Measurements from ENCODE around the gene GLCE. TPM values are rescaled to one million over a fixed set of nuclear protein-coding genes. Genes with fewer than 3 reads are reported as not detected.
"Not testable (repeated sequence)": the region's sequence is repeated elsewhere in the genome, so short reads cannot be mapped to it uniquely, and the experiment has no call there.

Gene GLCE
- total and polyA plus RNA-seq, 7 experiments from 2014 or later, result 3.0 to 8.8 (median 5.7) TPM

DNA sequence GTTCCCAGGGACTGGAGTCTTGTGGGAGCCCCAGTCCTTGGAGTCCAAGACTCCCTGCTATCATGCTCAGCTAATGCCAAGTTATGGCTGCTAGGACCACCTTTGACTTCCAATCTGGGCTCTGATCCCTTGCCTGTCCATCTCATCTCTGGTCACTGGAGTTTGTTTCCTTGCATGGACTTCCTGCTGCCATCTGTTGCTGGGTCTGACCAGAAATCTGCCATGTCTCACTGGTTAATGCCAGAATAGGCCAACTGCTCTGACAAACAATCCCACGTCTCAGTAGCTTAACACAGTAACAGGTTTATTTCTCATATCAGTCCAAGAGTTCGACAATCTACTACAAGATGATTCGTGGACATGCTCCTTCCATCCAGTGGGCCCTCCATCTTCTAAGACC is 10.1 kb upstream of the GLCE start:
- no peaks in the 10 kb centered on the region for H3K4me1 ChIP-seq (ENCODE audit: control insufficient read depth in 2 of 2, insufficient read depth in 2 of 2, low read length in 2 of 2)
- H3K4me1 Mint-ChIP-seq, result no peaks in the 10 kb centered on the region
- H3K36me3 Mint-ChIP-seq, result no peaks in the 10 kb centered on the region
- H3K9me3 Mint-ChIP-seq, result no peaks in the 10 kb centered on the region
- peaks cover 59 to 76% (median 74%) of the 10 kb centered on the region in 5 donors for H3K27me3 Mint-ChIP-seq
- no peak overlapping the region for H3K4me3 ChIP-seq (ENCODE audit: low read length)
- ATAC-seq (no peak), DNase-seq (no peak)
- H3K4me3 Mint-ChIP-seq, result no peak overlapping the region
- intact Hi-C loops (cut with micrococcal nuclease), result no loop called here
- no peaks in the 10 kb centered on the region for H3K27me3 ChIP-seq (ENCODE audit: control insufficient read depth in 2 of 2, insufficient read depth in 2 of 2, low read length in 2 of 2)
- H3K9me3 ChIP-seq (ENCODE audit: control insufficient read depth in 2 of 3, low read length in 3 of 3), result no peaks in the 10 kb centered on the region
- no peak overlapping the region for H3K27ac ChIP-seq (ENCODE audit: low read depth, low read length)
- no peak overlapping the region for H3K27ac Mint-ChIP-seq
- POLR2A ChIA-PET, result no interaction called here
- H3K36me3 ChIP-seq (ENCODE audit: control insufficient read depth in 2 of 3, insufficient read depth in 3 of 3, low read length in 3 of 3), result no peaks in the 10 kb centered on the region
- CTCF ChIA-PET, result no interaction called here

DNA sequence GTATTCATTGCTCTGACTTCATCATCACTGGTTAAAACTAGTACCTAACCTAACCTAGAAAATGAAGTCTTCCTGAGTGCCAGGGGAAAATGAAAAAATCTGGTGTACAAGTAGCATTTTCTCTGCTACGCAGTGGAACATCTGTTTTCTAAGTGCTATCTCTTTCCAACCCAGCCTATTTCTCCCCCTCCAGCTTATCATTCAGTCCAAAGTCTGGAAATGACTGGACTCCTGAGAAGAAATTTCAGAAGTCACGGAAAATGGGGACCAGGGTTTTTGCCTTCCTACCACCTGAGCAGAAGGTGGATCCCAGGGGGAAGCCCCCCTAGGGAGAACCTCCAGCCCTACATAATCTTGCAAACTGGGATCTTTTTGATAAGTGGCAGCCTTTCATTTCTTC is 9.6 kb upstream of the GLCE start:
- Mint-ChIP-seq H3K4me1 (no peaks in the 10 kb centered on the region), H3K27me3 (peaks cover 54 to 73% (median 71%) of the 10 kb centered on the region in 5 donors), H3K9me3 (no peaks in the 10 kb centered on the region), H3K36me3 (no peaks in the 10 kb centered on the region), H3K27ac (no peak overlapping the region), H3K4me3 (no peak overlapping the region)
- H3K27me3 ChIP-seq (ENCODE audit: control insufficient read depth in 2 of 2, insufficient read depth in 2 of 2, low read length in 2 of 2), result no peaks in the 10 kb centered on the region
- DNase-seq (no peak), ATAC-seq (no peak)
- no peak overlapping the region for H3K27ac ChIP-seq (ENCODE audit: low read depth, low read length)
- H3K9me3 ChIP-seq (ENCODE audit: control insufficient read depth in 2 of 3, low read length in 3 of 3), result no peaks in the 10 kb centered on the region
- ChIA-PET CTCF (no interaction called here), POLR2A (no interaction called here)
- no peaks in the 10 kb centered on the region for H3K4me1 ChIP-seq (ENCODE audit: control insufficient read depth in 2 of 2, insufficient read depth in 2 of 2, low read length in 2 of 2)
- H3K4me3 ChIP-seq (ENCODE audit: low read length), result no peak overlapping the region
- intact Hi-C loops (cut with micrococcal nuclease), result no loop called here
- H3K36me3 ChIP-seq (ENCODE audit: control insufficient read depth in 2 of 3, insufficient read depth in 3 of 3, low read length in 3 of 3), result no peaks in the 10 kb centered on the region

- H3K4me1 Mint-ChIP-seq, result no peaks in the 10 kb centered on the region
- CTCF ChIA-PET, result no interaction called here
- intact Hi-C loops (cut with micrococcal nuclease), result no loop called here
These were observed 7.4 kb upstream of the GLCE start for GRCh38 chr15:69153046-69153445.

DNA sequence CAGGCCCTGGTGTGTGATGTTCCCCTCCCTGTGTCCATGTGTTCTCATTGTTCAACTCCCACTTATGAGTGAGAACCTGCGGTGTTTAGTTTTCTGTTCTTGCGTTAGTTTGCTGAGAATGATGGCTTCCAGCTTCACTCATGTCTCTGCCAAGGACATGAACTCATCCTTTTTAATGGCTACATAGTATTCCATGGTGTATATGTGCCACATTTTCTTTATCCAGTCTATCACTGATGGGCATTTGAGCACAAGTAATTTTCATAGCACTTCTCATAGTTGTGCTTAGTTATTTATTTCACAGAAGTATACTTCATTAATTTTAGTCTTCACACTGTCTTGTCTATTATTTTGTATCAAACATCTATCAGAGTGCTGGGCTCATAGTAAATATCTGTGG is 6.8 kb upstream of the GLCE start:
- H3K36me3 ChIP-seq (ENCODE audit: control insufficient read depth in 2 of 3, insufficient read depth in 3 of 3, low read length in 3 of 3); H3K36me3 Mint-ChIP-seq; DNase-seq; H3K4me1 ChIP-seq (ENCODE audit: control insufficient read depth in 2 of 2, insufficient read depth in 2 of 2, low read length in 2 of 2); H3K27ac ChIP-seq (ENCODE audit: low read depth, low read length); H3K27me3 ChIP-seq (ENCODE audit: control insufficient read depth in 2 of 2, insufficient read depth in 2 of 2, low read length in 2 of 2); H3K4me1 Mint-ChIP-seq; H3K27ac Mint-ChIP-seq; H3K9me3 Mint-ChIP-seq; H3K9me3 ChIP-seq (ENCODE audit: control insufficient read depth in 2 of 3, low read length in 3 of 3); H3K4me3 ChIP-seq (ENCODE audit: low read length); H3K4me3 Mint-ChIP-seq; ATAC-seq; CTCF ChIA-PET; intact Hi-C loops (cut with micrococcal nuclease): not testable (repeated sequence)
- POLR2A ChIA-PET, result interaction anchor here (0.6 kb wide), 1 partner anchor 724 kb away, joined by 6 read pairs; no protein-coding TSS in a partner anchor
- peaks cover 32 to 54% (median 53%) of the 10 kb centered on the region in 5 donors for H3K27me3 Mint-ChIP-seq

More at GRCh38 chr15:69153046-69153445, 7.4 kb upstream of the GLCE start:
- DNase-seq (no peak), ATAC-seq (no peak)
- H3K4me1 ChIP-seq (ENCODE audit: control insufficient read depth in 2 of 2, insufficient read depth in 2 of 2, low read length in 2 of 2), result no peaks in the 10 kb centered on the region
- H3K27me3 ChIP-seq (ENCODE audit: control insufficient read depth in 2 of 2, insufficient read depth in 2 of 2, low read length in 2 of 2), result no peaks in the 10 kb centered on the region
- H3K9me3 ChIP-seq (ENCODE audit: control insufficient read depth in 2 of 3, low read length in 3 of 3), result no peaks in the 10 kb centered on the region
- Mint-ChIP-seq H3K27ac (no peak overlapping the region), H3K27me3 (peaks cover 37 to 59% (median 55%) of the 10 kb centered on the region in 5 donors), H3K4me3 (no peak overlapping the region), H3K9me3 (no peaks in the 10 kb centered on the region), H3K36me3 (no peaks in the 10 kb centered on the region)
- POLR2A ChIA-PET, result no interaction called here
- no peak overlapping the region for H3K27ac ChIP-seq (ENCODE audit: low read depth, low read length)
- no peaks in the 10 kb centered on the region for H3K36me3 ChIP-seq (ENCODE audit: control insufficient read depth in 2 of 3, insufficient read depth in 3 of 3, low read length in 3 of 3)
- H3K4me3 ChIP-seq (ENCODE audit: low read length), result no peak overlapping the region

GRCh38 chr15:69154078-69154477 is 6.4 kb upstream of the GLCE start:
- ATAC-seq (no peak), DNase-seq (no peak)
- ChIA-PET CTCF (no interaction called here), POLR2A (interaction anchor here (0.6 kb wide), 1 partner anchor 724 kb away, joined by 6 read pairs; no protein-coding TSS in a partner anchor)
- peaks cover 0 to 2% (median under 1%) of the 10 kb centered on the region in 7 donors for H3K4me1 Mint-ChIP-seq
- H3K9me3 Mint-ChIP-seq, result no peaks in the 10 kb centered on the region
- Histone ChIP-seq H3K4me3 (ENCODE audit: low read length) (no peak overlapping the region), H3K27me3 (ENCODE audit: control insufficient read depth in 2 of 2, insufficient read depth in 2 of 2, low read length in 2 of 2) (no peaks in the 10 kb centered on the region), H3K4me1 (ENCODE audit: control insufficient read depth in 2 of 2, insufficient read depth in 2 of 2, low read length in 2 of 2) (no peaks in the 10 kb centered on the region), H3K27ac (ENCODE audit: low read depth, low read length) (no peak overlapping the region), H3K36me3 (ENCODE audit: control insufficient read depth in 2 of 3, insufficient read depth in 3 of 3, low read length in 3 of 3) (no peaks in the 10 kb centered on the region), H3K9me3 (ENCODE audit: control insufficient read depth in 2 of 3, low read length in 3 of 3) (no peaks in the 10 kb centered on the region)
- intact Hi-C loops (cut with micrococcal nuclease), result no loop called here
- H3K27me3 Mint-ChIP-seq, result peaks cover 32 to 54% (median 51%) of the 10 kb centered on the region in 5 donors
- no peaks in the 10 kb centered on the region for H3K36me3 Mint-ChIP-seq
- H3K4me3 Mint-ChIP-seq, result no peak overlapping the region
- no peak overlapping the region for H3K27ac Mint-ChIP-seq

DNA sequence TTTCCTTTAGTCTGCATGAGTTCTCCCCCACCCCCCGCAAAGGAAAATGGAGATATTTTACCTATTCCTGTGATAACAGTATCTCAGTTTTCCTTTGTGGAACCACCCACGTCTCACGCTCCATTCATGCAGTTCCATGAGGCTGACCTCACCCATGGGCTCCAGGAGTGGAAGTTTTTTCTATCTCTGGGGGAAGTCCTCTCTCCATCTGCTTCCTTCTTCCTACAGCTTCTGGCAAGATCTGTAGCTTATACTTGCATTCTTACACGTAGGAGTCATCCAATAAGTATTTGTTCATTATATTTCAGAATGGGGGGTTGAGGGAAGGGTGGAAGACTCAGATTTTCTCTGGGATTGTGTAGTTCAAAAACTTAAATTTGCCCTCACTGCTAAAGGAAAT is 5.8 kb upstream of the GLCE start:
- H3K4me3 Mint-ChIP-seq, result no peak overlapping the region
- ATAC-seq (no peak), DNase-seq (no peak)
- H3K27me3 ChIP-seq (ENCODE audit: control insufficient read depth in 2 of 2, insufficient read depth in 2 of 2, low read length in 2 of 2), result no peaks in the 10 kb centered on the region
- H3K27me3 Mint-ChIP-seq, result peaks cover 32 to 55% (median 45%) of the 10 kb centered on the region in 5 donors
- no peak overlapping the region for H3K27ac ChIP-seq (ENCODE audit: low read depth, low read length)
- no peaks in the 10 kb centered on the region for H3K9me3 ChIP-seq (ENCODE audit: control insufficient read depth in 2 of 3, low read length in 3 of 3)
- ChIA-PET POLR2A (no interaction called here), CTCF (no interaction called here)
- no peaks in the 10 kb centered on the region for H3K36me3 ChIP-seq (ENCODE audit: control insufficient read depth in 2 of 3, insufficient read depth in 3 of 3, low read length in 3 of 3)
- no peak overlapping the region for H3K27ac Mint-ChIP-seq
- H3K36me3 Mint-ChIP-seq, result no peaks in the 10 kb centered on the region
- H3K4me1 Mint-ChIP-seq, result peaks cover 0 to 6% (median 2%) of the 10 kb centered on the region in 7 donors
- intact Hi-C loops (cut with micrococcal nuclease), result no loop called here
- peaks cover 0 to 2% of the 10 kb centered on the region in 2 donors for H3K4me1 ChIP-seq (ENCODE audit: control insufficient read depth in 2 of 2, insufficient read depth in 2 of 2, low read length in 2 of 2)
- no peak overlapping the region for H3K4me3 ChIP-seq (ENCODE audit: low read length)
- H3K9me3 Mint-ChIP-seq, result no peaks in the 10 kb centered on the region

- Mint-ChIP-seq H3K4me1 (peaks cover 8 to 15% (median 12%) of the 10 kb centered on the region in 7 donors), H3K9me3 (no peaks in the 10 kb centered on the region), H3K27ac (no peak overlapping the region), H3K36me3 (no peaks in the 10 kb centered on the region), H3K4me3 (no peak overlapping the region), H3K27me3 (peaks cover 15 to 48% (median 28%) of the 10 kb centered on the region in 5 donors)
- no peak for ATAC-seq
- intact Hi-C loops (cut with micrococcal nuclease), result no loop called here
- Histone ChIP-seq H3K36me3 (ENCODE audit: control insufficient read depth in 2 of 3, insufficient read depth in 3 of 3, low read length in 3 of 3) (peaks cover 0 to 5% (median 0%) of the 10 kb centered on the region in 3 experiments), H3K27me3 (ENCODE audit: control insufficient read depth in 2 of 2, insufficient read depth in 2 of 2, low read length in 2 of 2) (no peaks in the 10 kb centered on the region), H3K4me3 (ENCODE audit: low read length) (no peak overlapping the region), H3K9me3 (ENCODE audit: control insufficient read depth in 2 of 3, low read length in 3 of 3) (no peaks in the 10 kb centered on the region), H3K4me1 (ENCODE audit: control insufficient read depth in 2 of 2, insufficient read depth in 2 of 2, low read length in 2 of 2) (peaks cover 3 to 7% of the 10 kb centered on the region in 2 donors), H3K27ac (ENCODE audit: low read depth, low read length) (no peak overlapping the region)
- ChIA-PET POLR2A (no interaction called here), CTCF (interaction anchor here (0.6 kb wide), 1 partner anchor 96 kb away, joined by 4 read pairs; no protein-coding TSS in a partner anchor)
- DNase-seq, result no peak
These were observed 3.6 kb upstream of the GLCE start for GRCh38 chr15:69156736-69157381.

Measured in naive thymus-derived CD4-positive, alpha-beta T cell (primary cell).